Measurements from ENCODE around the gene CARM1. TPM values are rescaled to one million over a fixed set of nuclear protein-coding genes. Genes with fewer than 3 reads are reported as not detected.

Gene CARM1
- total RNA-seq, 6 experiments from 2014 or later = 13.7 to 20.5 (median 17.5) TPM

GRCh38 chr19:10831987-10832938 lies 39.1 kb upstream of the CARM1 start:
- no peaks in the 10 kb centered on the region for H3K27me3 ChIP-seq
- 69% methylated on average over 10 of the region's 28 CpGs for WGBS (ENCODE audit: insufficient coverage, low coverage, low lambda C conversion rate, missing lambda C conversion rate)
- DNase-seq (no peak), ATAC-seq (no peak)
- intact Hi-C loops (cut with DNase I) = no loop called here
- H3K36me3 ChIP-seq = peaks cover 0 to 45% (median 8%) of the 10 kb centered on the region in 4 donors
- no peak for TF ChIP-seq POLR2A (IDR thresholded peaks at IDR 0.05)
- TF ChIP-seq, protein P1, sequence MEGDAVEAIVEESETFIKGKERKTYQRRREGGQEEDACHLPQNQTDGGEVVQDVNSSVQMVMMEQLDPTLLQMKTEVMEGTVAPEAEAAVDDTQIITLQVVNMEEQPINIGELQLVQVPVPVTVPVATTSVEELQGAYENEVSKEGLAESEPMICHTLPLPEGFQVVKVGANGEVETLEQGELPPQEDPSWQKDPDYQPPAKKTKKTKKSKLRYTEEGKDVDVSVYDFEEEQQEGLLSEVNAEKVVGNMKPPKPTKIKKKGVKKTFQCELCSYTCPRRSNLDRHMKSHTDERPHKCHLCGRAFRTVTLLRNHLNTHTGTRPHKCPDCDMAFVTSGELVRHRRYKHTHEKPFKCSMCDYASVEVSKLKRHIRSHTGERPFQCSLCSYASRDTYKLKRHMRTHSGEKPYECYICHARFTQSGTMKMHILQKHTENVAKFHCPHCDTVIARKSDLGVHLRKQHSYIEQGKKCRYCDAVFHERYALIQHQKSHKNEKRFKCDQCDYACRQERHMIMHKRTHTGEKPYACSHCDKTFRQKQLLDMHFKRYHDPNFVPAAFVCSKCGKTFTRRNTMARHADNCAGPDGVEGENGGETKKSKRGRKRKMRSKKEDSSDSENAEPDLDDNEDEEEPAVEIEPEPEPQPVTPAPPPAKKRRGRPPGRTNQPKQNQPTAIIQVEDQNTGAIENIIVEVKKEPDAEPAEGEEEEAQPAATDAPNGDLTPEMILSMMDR (IDR thresholded peaks at IDR 0.05) = no peak
- H3K4me3 ChIP-seq = no peak overlapping the region
- H3K4me1 ChIP-seq = peaks cover 0 to 6% (median 2%) of the 10 kb centered on the region in 4 donors
- no peaks in the 10 kb centered on the region for H3K9me3 ChIP-seq
- no peak overlapping the region for H3K27ac ChIP-seq

- no peak overlapping the region for H3K4me3 ChIP-seq
- TF ChIP-seq, protein P1 (IDR thresholded peaks at IDR 0.05) = no peak
- no peak for TF ChIP-seq POLR2A (IDR thresholded peaks at IDR 0.05)
- 90% methylated on average over 4 of the region's 20 CpGs for WGBS (ENCODE audit: insufficient coverage, low coverage, low lambda C conversion rate, missing lambda C conversion rate)
- no peaks in the 10 kb centered on the region for H3K9me3 ChIP-seq
- peaks cover 0 to 43% (median 8%) of the 10 kb centered on the region in 4 donors for H3K36me3 ChIP-seq
- ATAC-seq (no peak), DNase-seq (peak in 1 of 3 donors; percentile 58)
- H3K27ac ChIP-seq = no peak overlapping the region
- H3K27me3 ChIP-seq = no peaks in the 10 kb centered on the region
- H3K4me1 ChIP-seq = peaks cover 0 to 6% (median 2%) of the 10 kb centered on the region in 4 donors
- intact Hi-C loops (cut with DNase I) = no loop called here
Observed at GRCh38 chr19:10832939-10833296, 38.4 kb upstream of the CARM1 start.

- DNase-seq (peak in 1 of 3 donors; percentile 55), ATAC-seq (peak in 2 of 4 donors; percentile 1 to 2)
- WGBS (ENCODE audit: insufficient coverage, low coverage, low lambda C conversion rate, missing lambda C conversion rate) = 0% methylated on average over 10 of the region's 32 CpGs
- intact Hi-C loops (cut with DNase I) = no loop called here
- H3K36me3 ChIP-seq = peaks cover 0 to 32% (median 8%) of the 10 kb centered on the region in 4 donors
- H3K27ac ChIP-seq = peak overlapping the region in 2 of 3 donors; percentile 35 to 42
- H3K9me3 ChIP-seq = no peaks in the 10 kb centered on the region
- peaks cover 0 to 6% (median 2%) of the 10 kb centered on the region in 4 donors for H3K4me1 ChIP-seq
- peak overlapping the region; percentile 49 to 80 (median 74) for H3K4me3 ChIP-seq
- TF ChIP-seq POLR2A (IDR thresholded peaks at IDR 0.05) = no peak
- TF ChIP-seq, protein P1 (IDR thresholded peaks at IDR 0.05) = no peak
- no peaks in the 10 kb centered on the region for H3K27me3 ChIP-seq
Observed at GRCh38 chr19:10835089-10835753, 36.1 kb upstream of the CARM1 start.

DNA sequence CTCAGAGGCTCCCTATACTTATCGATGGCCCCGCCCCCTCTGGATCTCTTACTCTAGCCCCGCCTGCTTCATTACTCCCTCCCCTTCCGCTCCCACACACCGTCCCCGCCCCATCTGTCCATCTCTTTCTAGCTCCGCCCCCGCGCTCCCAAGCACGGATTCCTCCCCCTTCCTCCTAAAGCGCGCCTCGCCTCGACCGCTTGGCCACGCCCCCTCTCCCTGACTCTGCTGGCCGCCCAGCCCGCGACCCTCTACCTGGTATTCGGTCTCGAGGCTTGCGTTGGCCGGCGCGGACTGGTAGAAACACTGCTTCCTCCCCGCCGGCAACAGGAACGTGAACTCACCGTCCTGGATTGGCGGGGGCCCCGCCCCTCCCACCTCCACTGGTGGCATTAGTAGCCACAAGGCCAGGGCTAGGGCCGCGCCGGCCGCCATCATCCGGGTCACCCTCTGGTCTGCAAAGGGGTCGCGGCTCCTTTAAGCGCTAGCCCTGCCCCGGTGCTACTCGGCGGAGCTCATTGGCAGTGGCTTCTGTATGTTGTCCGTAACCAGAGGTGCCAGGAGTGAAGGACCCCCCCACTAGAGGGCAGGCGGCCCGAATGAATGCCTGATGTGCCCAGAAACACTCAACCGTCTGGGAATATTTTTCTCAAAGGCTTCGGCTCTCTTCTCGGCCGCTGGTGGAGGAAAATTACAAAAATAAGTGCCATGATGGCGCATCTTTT lies 35.4 kb upstream of the CARM1 start, which contains the start of gene TMED1:
TSS of gene TMED1 (minus strand) at position 459 of the 725 bp plus-strand sequence. CDS start at position 438, 21 bp downstream.
- no peaks in the 10 kb centered on the region for H3K9me3 ChIP-seq
- DNase-seq (peak; percentile 100), ATAC-seq (peak; percentile 86 to 95 (median 90))
- WGBS (ENCODE audit: insufficient coverage, low coverage, low lambda C conversion rate, missing lambda C conversion rate) = 2% methylated on average over 40 of the region's 50 CpGs
- peaks cover 0 to 26% (median 8%) of the 10 kb centered on the region in 4 donors for H3K36me3 ChIP-seq
- peaks cover 0 to 6% (median 2%) of the 10 kb centered on the region in 4 donors for H3K4me1 ChIP-seq
- H3K27ac ChIP-seq = peak within 1 kb of the TSS; percentile 95 to 99 (median 97)
- TF ChIP-seq, protein P1 (IDR thresholded peaks at IDR 0.05) = peak in 3 of 4 donors; percentile 18 to 40 (median 27)
- peak; percentile 69 for TF ChIP-seq POLR2A (IDR thresholded peaks at IDR 0.05)
- intact Hi-C loops (cut with DNase I) = no loop called here
- H3K4me3 ChIP-seq = peak within 1 kb of the TSS; percentile 62 to 80 (median 74)
- no peaks in the 10 kb centered on the region for H3K27me3 ChIP-seq

All from right lobe of liver (tissue), 6 donors.